HG02642 (cell line): ENCODE measurements around the gene LRRFIP1.
"Not testable (repeated sequence)": the region's sequence is repeated elsewhere in the genome, so short reads cannot be mapped to it uniquely, and the experiment has no call there.

ENCODE experiments used
- ATAC-seq: cut with Tn5 transposase; IDR thresholded peaks from one replicate; pipeline ENCODE4 v1.9.1; 2021; ENCODE audit warnings: mild to moderate bottlenecking; ENCODE audit not compliant: unreplicated experiment, poor library complexity

Gene LRRFIP1

DNA sequence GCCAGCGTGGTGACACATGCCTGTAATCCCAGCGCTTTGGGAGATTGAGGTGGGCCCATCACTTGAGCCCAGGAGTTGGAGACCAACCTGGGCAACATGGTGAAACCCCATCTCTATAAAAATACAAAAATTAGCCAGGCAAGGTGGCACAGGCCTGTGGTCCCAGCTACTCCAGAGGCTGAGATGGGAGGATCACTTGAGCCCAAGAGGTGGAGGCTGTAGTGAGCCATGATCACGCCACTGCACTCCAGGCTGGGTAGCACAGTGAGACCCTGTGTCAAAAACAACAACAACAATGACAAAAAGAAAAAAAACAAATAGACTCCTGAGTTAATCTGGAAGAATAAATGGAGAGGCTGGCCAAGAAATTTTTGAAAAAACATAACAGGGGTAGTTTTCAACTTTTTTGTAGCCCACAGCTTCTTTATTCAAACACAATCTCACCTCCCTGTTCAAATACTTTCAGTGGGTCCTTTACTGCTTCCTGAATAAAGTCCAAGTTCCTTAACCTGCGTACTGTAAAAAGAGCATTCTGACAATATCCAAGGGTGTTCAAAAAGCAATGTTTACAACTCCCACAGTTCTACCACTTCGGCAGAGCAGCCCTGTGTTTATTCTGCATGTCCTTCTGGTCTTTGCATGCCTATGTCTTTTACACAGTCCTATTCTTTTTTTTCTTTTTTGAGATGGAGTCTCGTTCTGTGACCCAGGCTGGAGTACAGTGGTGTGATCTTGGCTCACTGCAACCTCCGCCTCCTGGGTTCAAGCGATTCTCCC lies 53.5 kb downstream of the LRRFIP1 start:
- no peak for ATAC-seq

DNA sequence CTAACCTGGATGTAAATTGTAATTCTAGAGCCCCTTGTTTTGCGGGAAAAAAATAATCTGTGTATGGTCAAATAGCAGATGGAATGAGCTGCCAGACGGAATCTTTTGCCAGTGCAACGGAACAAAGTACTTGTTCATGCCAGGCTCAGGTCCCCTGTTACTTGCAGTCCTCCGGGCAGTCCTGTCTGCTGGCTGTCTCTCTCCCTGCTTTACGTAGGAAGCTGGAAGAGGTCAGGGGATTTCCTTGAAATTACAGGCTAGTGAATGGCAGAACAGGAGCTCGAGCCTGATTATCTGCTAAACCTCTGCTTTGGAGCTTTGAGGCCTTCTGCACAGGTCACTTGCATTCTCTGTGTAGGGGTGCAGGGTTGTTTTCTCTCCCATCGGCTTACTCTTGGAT lies 54.8 kb downstream of the LRRFIP1 start:
- no peak for ATAC-seq

DNA sequence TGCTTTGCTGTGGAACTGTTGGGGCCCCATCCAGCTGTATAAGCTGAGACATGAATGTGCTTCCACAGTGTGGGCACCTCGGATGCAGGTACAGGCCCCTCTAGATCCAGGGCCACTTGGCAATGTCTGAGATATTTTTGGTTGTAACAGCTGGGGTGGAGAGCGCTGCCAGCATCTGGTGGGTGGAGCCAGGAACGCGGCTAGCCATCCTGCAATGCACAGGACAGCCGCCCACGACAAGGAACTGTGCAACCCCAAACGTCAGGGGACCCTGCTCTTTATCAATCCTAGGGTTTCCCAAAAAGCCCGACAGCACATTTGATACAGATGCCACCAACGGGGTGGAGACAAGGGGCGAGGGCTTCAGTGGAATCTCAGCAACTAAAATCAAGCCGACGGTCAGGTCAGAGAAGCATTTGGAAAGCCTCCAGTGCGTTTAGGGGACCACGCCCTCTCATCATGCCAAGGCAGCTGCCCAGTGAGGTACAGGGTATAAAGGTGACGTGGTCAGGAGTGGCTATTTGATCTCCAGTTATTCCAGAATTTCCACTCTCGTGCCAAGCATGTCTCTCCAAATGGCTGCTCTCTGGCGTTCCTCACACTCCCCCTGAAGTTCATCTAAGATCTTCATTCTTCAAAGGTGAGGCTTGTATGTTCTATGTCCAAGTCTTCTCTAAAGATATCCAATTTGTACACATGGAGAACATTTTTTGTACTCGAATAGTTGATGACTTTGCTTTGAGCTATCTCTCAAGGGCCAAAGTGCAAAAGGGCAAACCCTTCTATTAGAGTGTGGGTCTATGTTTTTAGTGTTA lies 55.7 kb downstream of the LRRFIP1 start:
- no peak for ATAC-seq

DNA sequence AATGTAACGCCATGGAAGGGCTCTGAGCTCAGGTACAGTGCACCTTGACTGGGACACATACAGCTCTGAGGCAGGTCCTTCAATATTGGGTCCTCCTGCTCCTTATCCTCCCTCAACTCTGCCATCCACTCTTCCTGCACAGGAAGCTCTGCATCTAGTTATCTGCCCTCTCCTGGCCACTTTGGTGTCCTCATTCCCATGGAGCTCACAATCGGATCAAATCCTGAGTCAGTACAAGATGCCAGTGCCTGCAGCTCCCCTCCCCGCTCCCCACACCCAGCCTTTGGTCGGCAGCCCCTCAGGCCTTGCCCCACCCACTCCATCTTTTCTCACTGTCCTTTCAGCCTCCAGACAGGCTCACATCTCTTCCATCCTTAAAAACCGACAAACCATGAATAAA lies 58.0 kb downstream of the LRRFIP1 start:
- no peak for ATAC-seq

DNA sequence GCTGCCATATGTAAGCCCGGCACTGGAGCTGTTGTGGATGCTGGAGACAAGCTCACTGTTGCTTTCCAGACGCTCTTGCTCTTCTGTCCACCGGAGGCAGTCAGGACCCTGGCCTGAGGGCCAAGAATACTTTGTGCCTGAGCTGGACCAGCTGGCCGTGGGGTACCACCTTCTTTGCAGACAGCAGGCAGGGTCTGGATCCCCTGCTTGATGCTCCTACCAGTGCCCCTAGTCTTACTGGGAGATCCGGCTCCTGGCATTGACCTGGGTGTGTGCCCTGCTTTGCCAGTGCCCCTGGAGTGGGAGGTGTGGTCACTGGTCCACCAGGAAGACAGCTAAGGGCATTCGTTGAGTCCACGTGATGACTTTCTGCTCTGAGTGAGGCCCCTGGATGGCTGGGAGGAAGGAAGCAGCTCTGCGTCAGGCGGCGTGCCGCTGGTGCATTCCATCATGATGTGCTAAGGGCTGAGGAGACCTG lies 59.3 kb downstream of the LRRFIP1 start:
- no peak for ATAC-seq

DNA sequence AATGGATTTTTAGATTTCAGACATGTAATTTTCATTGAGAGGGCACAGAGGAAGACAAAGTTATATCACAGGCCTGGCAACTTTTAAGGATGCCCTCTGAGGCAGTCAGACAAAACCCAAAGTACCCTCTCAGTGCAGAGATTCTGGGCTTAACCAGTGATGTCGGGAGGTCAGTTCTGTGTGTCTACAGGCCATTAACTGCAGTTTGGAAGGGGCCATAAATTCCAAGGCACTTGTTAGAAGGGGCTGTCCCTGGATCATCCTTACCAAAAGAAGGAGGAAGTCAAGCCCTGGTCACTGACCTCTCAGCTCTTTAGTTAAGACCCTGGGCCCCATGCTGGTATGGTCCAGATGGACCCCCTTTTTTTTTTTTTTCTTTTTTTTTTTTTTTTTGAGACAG lies 60.7 kb downstream of the LRRFIP1 start:
- ATAC-seq = no peak

DNA sequence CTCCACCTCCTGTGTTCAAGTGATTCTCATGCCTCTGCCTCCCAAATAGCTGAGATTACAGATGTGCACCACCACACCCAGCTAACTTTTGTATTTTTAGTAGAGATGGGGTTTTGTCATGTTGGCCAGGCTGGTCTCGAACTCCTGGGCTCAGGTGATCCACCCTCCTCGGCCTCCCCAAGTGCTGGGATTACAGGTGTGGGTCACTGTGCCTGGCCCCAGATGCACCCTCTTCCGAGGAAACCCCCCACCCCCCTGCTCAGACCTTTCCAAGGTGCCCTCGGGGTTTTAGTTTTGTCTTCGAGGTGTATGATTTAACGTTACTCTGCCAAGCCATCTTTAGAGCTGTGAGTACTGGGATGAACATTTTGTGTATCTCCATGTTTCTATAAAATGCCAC lies 61.2 kb downstream of the LRRFIP1 start:
- ATAC-seq = not testable (repeated sequence)

DNA sequence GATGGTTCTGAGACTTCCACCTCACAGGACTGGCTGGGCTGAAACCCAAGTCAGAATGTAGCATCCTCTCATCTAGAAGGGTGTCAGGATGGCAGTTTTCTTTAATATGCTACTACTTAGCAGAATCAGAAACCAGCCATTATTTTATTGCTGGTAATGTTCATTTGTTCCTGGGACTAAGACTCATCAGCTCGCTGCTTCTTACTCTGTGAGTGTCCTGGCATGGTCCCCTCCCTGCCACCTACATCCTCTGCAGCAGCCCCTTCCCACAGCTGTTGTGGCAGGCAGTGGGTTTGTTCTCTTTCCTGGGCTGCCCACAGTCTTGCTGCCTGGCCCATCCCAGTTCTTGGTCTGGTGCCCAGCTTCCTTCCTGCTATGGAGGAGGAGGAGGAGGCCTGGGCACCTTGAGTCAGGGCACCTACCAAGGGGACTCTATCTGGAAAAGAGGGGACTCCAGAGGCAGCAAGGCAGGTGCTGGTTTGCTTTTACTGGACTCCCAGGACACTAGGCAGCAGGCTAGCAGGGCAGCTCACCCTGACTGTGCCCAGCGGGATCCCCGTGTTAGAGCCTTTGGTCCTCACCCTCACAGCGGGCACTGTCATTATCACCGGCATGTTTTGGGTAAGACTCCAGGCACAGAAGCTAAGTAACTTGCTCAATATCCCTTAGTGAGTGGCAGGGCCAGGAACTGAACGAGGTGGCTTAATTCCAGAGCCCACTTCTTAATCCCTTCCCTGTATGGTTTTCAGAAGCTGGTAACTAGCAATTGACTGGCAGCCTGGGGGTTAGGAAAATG lies 62.1 kb downstream of the LRRFIP1 start:
- ATAC-seq = no peak

DNA sequence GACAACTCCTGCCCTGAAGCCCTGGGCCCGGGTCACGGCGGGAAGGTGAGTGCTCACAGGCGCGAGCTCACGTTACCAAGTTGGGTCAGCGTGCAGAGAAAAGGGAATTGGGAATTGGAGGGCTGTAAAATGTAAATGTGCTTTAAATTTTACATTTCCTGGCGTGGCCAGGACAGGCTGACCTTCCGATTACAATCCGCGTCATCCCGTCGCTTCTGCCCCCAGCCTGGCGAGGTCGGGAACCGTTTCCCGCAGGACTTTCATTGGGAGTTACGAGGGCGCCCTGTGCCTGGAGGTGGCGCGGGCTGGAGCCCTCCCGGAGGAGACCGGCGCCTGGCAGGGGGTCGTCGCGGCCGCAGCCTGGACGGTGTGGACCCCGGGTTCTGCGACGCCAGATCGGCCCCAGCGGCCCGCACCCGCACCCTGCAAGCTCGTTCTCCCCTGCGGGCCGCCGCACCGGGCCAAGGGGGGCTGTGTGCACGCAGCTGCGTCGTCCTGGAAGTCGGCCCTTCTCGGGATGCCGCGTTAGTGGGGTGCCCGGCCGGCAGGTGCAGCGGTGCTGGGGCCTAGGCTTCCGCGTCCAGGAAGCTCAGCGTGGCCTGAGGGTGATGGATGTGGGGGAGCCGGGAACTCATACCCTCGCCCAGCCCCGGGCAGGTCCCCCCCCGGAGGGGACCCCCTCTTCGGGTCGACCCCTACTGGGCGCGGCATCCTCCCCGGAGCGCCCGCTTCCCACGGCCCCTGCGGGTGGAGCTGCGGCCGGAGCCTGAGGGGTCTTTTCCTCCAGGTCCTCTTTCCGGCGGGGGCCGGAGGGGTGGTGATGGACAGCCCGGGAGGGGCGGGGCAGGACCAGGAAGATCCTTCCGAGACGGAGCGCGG lies 63.9 kb downstream of the LRRFIP1 start:
- ATAC-seq = peak; percentile 46

DNA sequence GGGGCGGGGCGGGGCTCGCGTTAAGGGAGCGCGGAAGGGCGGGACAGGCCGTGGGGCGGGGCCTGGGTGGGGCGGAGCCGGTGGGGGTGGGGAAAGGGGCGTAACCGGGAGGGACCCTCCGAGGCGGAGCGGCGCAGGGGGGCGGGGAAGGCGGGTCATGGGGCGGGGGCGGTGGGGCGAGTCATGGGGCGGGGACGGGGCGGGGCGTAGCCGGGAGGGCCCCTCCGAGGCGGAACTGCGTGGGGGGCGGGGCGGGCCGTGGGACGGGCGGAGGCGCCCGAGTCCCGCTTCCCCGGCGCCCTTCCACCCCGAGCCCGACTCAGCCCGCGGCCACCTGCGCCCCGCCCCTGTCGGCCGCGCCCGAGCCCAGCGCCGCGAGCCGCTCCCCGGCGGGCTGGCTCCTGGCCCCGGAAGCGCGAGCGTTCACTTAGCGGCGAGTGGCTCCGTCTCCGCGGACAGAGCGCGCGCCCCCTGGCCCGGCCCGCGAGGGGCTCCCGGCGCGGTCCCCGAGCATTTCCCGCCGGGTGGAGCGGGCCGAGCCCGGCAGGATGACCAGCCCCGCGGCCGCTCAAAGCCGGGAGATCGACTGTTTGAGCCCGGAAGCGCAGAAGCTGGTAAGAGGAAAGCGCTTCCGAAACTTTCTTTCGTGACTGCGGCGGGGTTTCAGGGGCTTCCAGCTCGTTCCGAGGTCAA lies 64.7 kb downstream of the LRRFIP1 start:
- ATAC-seq = peak; percentile 64

DNA sequence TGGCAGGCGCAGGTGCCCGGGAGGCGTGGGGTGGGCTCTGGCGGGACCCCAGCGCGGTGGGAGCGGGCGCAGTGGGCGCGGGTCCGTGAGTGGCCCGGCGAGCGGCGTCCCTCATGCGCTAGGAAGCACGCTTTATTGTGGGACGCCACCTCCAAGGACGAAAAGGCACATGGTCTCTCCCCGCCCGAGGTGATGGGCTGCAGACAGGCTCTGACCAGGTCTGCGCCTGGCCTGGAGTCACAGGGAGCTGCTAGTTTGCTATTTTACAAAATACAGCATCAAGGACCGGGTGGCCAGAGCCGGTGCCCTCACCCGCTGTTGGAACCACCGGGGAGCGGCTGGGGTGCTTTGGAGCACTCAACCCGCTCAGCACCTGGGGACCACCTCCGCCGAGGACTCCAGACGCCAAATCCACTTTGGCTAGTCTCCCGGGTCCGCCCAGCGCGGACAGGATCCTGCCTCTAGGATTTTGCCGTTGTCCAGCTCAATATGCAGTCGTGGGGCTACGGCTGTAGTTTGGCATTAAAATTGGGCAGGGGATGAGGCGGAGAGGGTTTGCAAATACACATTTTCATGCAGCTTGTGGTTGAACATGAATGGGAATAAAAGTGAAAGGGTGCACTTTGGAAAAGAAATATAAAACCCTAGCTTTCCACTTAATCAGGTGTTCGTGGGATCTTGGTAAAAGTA lies 65.4 kb downstream of the LRRFIP1 start:
- no peak for ATAC-seq

DNA sequence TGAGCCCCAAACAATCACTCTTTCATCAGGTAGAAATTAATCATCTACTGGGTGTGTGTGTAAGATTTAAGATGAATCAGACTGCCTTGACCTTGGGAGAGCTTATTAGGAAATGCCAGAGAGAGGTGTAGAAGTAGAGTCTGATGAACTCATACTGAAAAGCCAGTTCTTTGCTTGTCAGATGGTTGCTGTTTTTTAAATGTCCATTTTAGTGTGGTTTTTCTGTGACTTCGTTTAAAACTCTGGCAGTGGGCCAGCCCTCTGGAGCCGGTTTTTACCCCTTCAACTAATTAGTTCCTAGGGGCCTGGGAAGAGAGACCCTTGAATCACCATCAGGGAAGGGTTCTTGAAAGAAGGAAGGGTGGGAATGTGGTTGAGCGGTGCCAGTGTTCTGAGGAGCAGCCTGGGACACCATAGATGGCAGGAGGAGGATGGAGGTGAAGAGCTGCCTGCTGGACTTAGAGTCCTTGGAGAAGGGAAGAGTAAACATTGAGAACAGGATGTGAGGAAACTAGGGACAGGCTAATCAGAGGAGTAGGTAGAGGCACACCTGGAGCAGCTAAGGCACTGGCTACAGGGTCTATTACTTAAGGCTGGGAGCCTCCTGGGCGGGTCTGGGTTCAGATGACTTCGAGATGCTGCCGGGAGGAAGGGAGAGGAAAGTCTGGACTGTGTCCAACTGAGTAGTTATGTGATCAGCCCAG lies 66.1 kb downstream of the LRRFIP1 start:
- no peak for ATAC-seq

DNA sequence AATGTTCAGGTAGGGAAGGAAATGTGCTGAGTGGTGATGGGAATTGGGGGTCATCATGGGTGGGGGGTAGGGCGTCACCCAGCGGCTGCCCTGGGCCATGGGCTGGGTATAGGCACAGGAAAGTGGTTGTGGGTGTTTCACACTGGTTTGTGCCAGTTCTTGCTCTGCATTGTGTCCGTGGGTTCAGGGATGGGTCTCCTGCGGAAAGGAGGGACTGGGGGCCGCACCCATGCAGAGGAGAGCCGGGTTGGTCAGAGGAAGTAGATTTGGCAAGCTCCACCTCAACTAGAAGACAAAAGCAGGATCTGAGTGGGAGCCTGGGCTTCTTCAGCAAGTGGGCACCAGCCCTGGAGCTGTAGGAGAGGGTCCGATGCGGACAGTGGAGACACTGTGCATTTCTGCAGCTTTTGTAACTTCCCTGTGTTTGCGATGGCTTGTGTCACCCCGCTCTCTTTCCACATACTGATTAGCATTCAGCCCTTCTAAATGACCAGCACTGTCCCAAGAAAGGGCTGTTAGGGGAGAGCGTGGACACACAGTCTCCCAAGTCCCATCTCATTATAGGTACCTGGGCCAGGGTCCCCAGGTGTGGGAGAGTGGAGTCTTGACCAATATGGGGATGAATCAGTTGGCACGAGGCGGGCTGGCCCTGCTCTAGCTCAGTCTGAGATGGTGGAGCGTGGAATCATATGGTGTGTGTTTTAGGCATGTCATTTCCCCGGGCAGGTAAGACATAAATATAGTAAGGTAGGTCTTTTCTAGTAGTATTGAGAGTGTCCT lies 67.2 kb downstream of the LRRFIP1 start:
- ATAC-seq = no peak

DNA sequence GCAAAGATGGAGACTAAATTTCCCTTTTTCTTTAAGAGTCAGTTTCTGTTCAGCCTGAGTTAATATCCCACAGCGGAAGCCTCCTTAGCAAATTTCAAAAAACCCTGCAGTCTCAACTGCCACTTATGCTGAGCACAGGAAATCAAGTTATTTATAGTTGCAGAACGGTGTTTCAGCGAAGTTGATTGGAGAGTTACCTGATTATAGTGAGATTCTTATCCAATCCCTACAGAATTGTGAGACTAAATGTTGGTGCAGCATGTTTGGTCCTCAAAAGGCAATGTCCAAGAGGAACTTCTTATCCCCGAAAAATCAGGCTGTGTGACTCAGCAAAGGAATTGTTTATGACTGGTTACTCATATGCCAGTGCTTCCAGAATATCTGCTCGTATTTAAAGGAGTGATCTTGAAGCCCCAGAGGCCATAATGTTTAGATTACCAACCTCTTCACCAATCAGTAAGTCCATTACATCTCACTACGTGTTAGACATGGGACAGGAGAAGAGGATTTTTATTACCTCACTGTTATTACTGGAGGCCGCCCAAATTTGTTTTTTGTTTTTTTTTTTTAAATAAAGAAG lies 67.9 kb downstream of the LRRFIP1 start:
- ATAC-seq = no peak

DNA sequence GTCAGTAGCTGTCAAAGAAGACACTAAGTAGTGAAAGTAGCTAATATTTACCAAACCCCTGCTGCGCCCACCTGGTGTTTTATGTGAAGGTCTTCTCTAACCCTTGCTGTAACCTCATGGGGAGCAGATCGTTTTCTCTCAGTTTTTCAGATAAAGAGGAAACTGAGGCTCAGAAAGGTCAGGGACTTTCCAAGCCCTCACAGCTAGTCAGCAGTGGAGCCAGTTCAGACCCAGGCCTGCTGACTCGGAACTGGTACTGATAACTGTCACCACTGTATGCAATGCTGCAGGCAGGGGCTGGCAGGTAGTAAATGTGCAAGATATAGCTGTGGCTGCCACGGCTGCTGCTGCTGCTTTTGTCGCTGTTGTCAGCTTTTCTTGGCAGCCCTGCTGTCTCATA lies 69.1 kb downstream of the LRRFIP1 start:
- ATAC-seq = no peak

DNA sequence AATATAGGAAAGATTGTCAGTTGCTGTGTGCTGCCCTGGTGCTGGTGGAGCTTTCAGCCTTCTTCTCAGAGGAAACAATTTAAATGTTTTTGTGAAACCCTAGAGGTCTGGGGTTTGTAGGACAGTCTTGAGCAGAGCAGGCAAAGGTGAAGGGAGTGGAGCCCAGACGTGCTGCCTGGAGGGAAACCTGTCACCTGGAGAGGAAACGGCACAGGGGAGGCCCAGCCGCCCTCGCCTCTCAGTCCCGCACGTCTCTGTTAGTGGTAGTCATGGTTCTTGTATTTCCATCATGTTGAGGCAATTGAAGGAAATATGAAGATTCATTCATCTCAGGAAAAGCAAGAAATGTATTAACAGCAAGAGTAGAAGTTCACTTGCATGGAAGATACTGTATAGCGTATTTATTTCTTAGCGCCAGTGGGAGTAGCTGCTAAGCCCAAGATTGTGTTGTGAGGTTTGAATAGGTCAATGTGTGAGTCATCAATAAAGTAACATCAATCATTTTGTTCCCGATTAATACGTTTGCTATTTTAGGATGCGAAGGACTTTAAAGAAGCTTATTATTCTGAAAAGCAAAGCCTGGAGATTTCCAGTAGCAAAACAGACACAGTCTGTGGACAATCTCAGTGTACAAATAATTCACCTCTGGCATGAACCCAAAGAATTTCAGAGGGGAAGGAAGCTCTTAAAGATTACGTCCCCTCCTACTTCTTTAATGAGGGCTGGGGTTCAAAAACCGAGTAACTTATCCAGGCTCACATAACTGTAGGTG lies 70.4 kb downstream of the LRRFIP1 start:
- no peak for ATAC-seq
